Prostate gland (tissue), 2 donors: Measurements from ENCODE around the gene RABEP2.

Source experiments
- POLR2AphosphoS5 ChIP-seq: sonication (generic); formaldehyde crosslinking; IDR thresholded peaks from one replicate; pipeline ENCODE4 v1.6.1; 2017; ENCODE audit warnings: antibody characterized with exemption
- TF ChIP-seq, protein P1 (sequence below), 4 experiments: fragments of 200-600 bp in 2 of 4; fragments of 450-650 bp in 2 of 4; sonication (generic) in 2 of 4; IDR thresholded peaks; 1 replicate in 3 of 4; 2 replicates in 1 of 4; pipeline ENCODE4 v1.5.1; 2016 to 2019; ENCODE audit warnings: antibody characterized with exemption in 4 of 4, mild to moderate bottlenecking in 2 of 4, moderate library complexity in 2 of 4

DNA sequence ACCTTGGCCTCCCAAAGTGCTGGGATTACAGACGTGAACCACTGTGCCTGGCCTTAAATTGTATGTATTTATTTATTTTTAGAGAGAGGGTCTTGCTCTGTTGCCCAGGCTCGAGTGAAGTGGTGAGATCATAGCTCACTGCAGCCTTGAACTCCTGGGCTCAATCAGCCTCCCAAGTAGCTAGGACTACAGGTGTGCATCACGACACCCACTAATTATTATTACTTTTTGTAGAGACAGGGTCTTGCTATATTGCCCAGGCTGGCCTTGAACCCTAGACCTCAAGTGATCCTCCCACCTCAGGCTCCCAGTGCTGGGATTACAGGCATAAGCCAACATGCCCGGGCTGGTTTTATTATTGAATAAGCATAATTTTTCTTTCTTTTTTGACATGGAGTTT lies 21.6 kb upstream of the RABEP2 start:
- TF ChIP-seq, protein P1, sequence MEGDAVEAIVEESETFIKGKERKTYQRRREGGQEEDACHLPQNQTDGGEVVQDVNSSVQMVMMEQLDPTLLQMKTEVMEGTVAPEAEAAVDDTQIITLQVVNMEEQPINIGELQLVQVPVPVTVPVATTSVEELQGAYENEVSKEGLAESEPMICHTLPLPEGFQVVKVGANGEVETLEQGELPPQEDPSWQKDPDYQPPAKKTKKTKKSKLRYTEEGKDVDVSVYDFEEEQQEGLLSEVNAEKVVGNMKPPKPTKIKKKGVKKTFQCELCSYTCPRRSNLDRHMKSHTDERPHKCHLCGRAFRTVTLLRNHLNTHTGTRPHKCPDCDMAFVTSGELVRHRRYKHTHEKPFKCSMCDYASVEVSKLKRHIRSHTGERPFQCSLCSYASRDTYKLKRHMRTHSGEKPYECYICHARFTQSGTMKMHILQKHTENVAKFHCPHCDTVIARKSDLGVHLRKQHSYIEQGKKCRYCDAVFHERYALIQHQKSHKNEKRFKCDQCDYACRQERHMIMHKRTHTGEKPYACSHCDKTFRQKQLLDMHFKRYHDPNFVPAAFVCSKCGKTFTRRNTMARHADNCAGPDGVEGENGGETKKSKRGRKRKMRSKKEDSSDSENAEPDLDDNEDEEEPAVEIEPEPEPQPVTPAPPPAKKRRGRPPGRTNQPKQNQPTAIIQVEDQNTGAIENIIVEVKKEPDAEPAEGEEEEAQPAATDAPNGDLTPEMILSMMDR (IDR thresholded peaks at IDR 0.05) = no peak
- TF ChIP-seq POLR2AphosphoS5 = no peak
